DND-41 (cell line): ENCODE measurements around the gene NEUROD4.

Experiments
- EZH2 ChIP-seq: IDR thresholded peaks from 3 replicates; pipeline ENCODE4 v1.6.1; 2012; ENCODE audit warnings: borderline replicate concordance, low read depth, mild to moderate bottlenecking, moderate library complexity, low read length, inconsistent platforms; ENCODE audit not compliant: severe bottlenecking
- TF ChIP-seq, protein P1 (sequence below): IDR thresholded peaks from 2 replicates; pipeline ENCODE4 v1.5.1; 2012; ENCODE audit warnings: borderline replicate concordance, low read length, moderate library complexity, mild to moderate bottlenecking; ENCODE audit not compliant: poor library complexity, severe bottlenecking; ENCODE audit errors: extremely low read depth

DNA sequence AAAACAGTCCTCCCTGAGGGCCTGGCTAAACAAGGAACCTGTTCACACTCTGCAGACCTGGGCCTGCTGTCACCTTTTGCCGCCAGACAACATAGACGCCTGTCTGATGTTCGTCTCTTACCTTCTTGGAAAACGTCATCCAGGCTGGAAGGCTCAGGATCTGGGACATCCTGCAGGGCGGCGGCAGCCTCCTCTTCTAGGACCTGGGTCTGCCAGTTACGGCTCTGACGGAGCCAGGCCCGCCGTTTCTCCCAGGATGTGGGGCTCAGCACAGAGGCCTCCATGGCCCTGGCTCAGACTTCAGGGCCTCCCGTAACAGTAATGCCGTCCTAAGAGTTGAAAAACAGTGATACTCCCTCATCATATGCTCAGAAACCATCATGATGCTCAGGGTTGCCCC lies 45.5 kb upstream of the NEUROD4 start:
- TF ChIP-seq, protein P1, sequence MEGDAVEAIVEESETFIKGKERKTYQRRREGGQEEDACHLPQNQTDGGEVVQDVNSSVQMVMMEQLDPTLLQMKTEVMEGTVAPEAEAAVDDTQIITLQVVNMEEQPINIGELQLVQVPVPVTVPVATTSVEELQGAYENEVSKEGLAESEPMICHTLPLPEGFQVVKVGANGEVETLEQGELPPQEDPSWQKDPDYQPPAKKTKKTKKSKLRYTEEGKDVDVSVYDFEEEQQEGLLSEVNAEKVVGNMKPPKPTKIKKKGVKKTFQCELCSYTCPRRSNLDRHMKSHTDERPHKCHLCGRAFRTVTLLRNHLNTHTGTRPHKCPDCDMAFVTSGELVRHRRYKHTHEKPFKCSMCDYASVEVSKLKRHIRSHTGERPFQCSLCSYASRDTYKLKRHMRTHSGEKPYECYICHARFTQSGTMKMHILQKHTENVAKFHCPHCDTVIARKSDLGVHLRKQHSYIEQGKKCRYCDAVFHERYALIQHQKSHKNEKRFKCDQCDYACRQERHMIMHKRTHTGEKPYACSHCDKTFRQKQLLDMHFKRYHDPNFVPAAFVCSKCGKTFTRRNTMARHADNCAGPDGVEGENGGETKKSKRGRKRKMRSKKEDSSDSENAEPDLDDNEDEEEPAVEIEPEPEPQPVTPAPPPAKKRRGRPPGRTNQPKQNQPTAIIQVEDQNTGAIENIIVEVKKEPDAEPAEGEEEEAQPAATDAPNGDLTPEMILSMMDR = no peak
- TF ChIP-seq EZH2 = no peak
